Liver (tissue), 9 donors: ENCODE measurements around the gene CREBZF. TPM values are rescaled to one million over a fixed set of nuclear protein-coding genes. Genes with fewer than 3 reads are reported as not detected.

Experiments used
- DNase-seq: peaks from one replicate; pipeline ENCODE4 v3.0.0-alpha.2; 2017; ENCODE audit warnings: low spot score
- H3K27ac ChIP-seq, 2 donors: one replicate each; pipeline ENCODE4 v1.7.0; 2013; ENCODE audit warnings: inconsistent platforms in 2 of 2, low read length in 2 of 2, control low read depth in 1 of 2, low read depth in 1 of 2, mild to moderate bottlenecking in 1 of 2
- H3K27me3 ChIP-seq, 4 donors: one replicate each; pipeline versions ENCODE4 v1.6.1 to v1.7.0; 2013; ENCODE audit warnings: low read length in 3 of 4, inconsistent platforms in 1 of 4, mild to moderate bottlenecking in 1 of 4, moderate library complexity in 1 of 4; ENCODE audit not compliant: control insufficient read depth in 4 of 4, insufficient read depth in 4 of 4
- H3K36me3 ChIP-seq, 4 donors: one replicate each; pipeline versions ENCODE4 v1.6.1 to v1.7.0; 2013; ENCODE audit warnings: low read length in 3 of 4, mild to moderate bottlenecking in 3 of 4, low read depth in 1 of 4, moderate library complexity in 1 of 4; ENCODE audit not compliant: control insufficient read depth in 4 of 4, insufficient read depth in 3 of 4
- H3K4me1 ChIP-seq, 4 donors: one replicate each; pipeline versions ENCODE4 v1.6.1 to v1.7.0; 2013; ENCODE audit warnings: low read length in 3 of 4, mild to moderate bottlenecking in 3 of 4, moderate library complexity in 1 of 4; ENCODE audit not compliant: control insufficient read depth in 4 of 4, insufficient read depth in 4 of 4
- H3K4me3 ChIP-seq, 3 donors: one replicate each; pipeline versions ENCODE4 v1.6.1 to v1.7.0; 2013; ENCODE audit warnings: low read length in 3 of 3, control low read depth in 1 of 3, low read depth in 1 of 3, mild to moderate bottlenecking in 1 of 3
- H3K9ac ChIP-seq, 2 donors: one replicate each; pipeline ENCODE4 v1.7.0; 2013; ENCODE audit warnings: low read length in 2 of 2, mild to moderate bottlenecking in 2 of 2, moderate library complexity in 2 of 2, control low read depth in 1 of 2, low read depth in 1 of 2
- H3K9me3 ChIP-seq, 4 donors: one replicate each; pipeline versions ENCODE4 v1.6.1 to v1.7.0; 2013; ENCODE audit warnings: low read length in 3 of 4; ENCODE audit not compliant: control insufficient read depth in 4 of 4
- ATF3 ChIP-seq: IDR thresholded peaks from 2 replicates; pipeline ENCODE4 v1.6.1; 2016; ENCODE audit warnings: antibody characterized with exemption
- CTCF ChIP-seq: fragments of 150-350 bp; IDR thresholded peaks from 2 replicates; pipeline ENCODE4 v1.5.1; 2017; ENCODE audit warnings: improper control_type of control experiment, low read depth, low read length; ENCODE audit not compliant: missing input control
- EGR1 ChIP-seq, 2 donors: IDR thresholded peaks; 2 replicates each; pipeline ENCODE4 v1.6.1; 2016 to 2018; ENCODE audit warnings: antibody characterized with exemption in 2 of 2, low read depth in 2 of 2
- FOXA1 ChIP-seq: IDR thresholded peaks from 2 replicates; pipeline ENCODE4 v1.6.1; 2016; ENCODE audit warnings: antibody characterized with exemption
- FOXA2 ChIP-seq: IDR thresholded peaks from 2 replicates; pipeline ENCODE4 v1.6.1; 2016; ENCODE audit warnings: antibody characterized with exemption
- GABPA ChIP-seq, 2 donors: IDR thresholded peaks in 1 of 2; conservative IDR thresholded peaks in 1 of 2; 2 replicates each; pipeline ENCODE4 v1.6.1; 2016; ENCODE audit warnings: antibody characterized with exemption in 2 of 2, mild to moderate bottlenecking in 1 of 2, moderate library complexity in 1 of 2
- HNF4A ChIP-seq, 2 donors: conservative IDR thresholded peaks; 2 replicates each; pipeline ENCODE4 v1.6.1; 2016; ENCODE audit warnings: antibody characterized with exemption in 2 of 2, mild to moderate bottlenecking in 2 of 2
- HNF4G ChIP-seq: IDR thresholded peaks from 2 replicates; pipeline ENCODE4 v1.6.1; 2016; ENCODE audit warnings: antibody characterized with exemption
- JUND ChIP-seq, 2 donors: IDR thresholded peaks; 2 replicates each; pipeline ENCODE4 v1.6.1; 2016; ENCODE audit warnings: antibody characterized with exemption in 2 of 2
- MAX ChIP-seq: IDR thresholded peaks from 2 replicates; pipeline ENCODE4 v1.6.1; 2016; ENCODE audit warnings: antibody characterized with exemption
- NR2F2 ChIP-seq: IDR thresholded peaks from 2 replicates; pipeline ENCODE4 v1.6.1; 2016; ENCODE audit warnings: antibody characterized with exemption
- RAD21 ChIP-seq, 2 donors: IDR thresholded peaks; 2 replicates each; pipeline ENCODE4 v1.6.1; 2016; ENCODE audit warnings: antibody characterized with exemption in 2 of 2, mild to moderate bottlenecking in 2 of 2
- REST ChIP-seq: IDR thresholded peaks from 2 replicates; pipeline ENCODE4 v1.6.1; 2016; ENCODE audit warnings: antibody characterized with exemption, mild to moderate bottlenecking
- RXRA ChIP-seq, 2 donors: IDR thresholded peaks; 2 replicates each; pipeline ENCODE4 v1.6.1; 2017 to 2018; ENCODE audit warnings: antibody characterized with exemption in 2 of 2, mild to moderate bottlenecking in 1 of 2
- SP1 ChIP-seq: IDR thresholded peaks from 2 replicates; pipeline ENCODE4 v1.6.1; 2018; ENCODE audit warnings: antibody characterized with exemption, mild to moderate bottlenecking
- TAF1 ChIP-seq: conservative IDR thresholded peaks from 2 replicates; pipeline ENCODE4 v1.6.1; 2016; ENCODE audit warnings: antibody characterized with exemption, mild to moderate bottlenecking
- YY1 ChIP-seq: IDR thresholded peaks from 2 replicates; pipeline ENCODE4 v1.6.1; 2016; ENCODE audit warnings: antibody characterized with exemption, mild to moderate bottlenecking
- ZBTB33 ChIP-seq: IDR thresholded peaks from 2 replicates; pipeline ENCODE4 v1.6.1; 2016; ENCODE audit warnings: antibody characterized with exemption
- WGBS: extraction: QIAGEN DNeasy Blood & Tissue Kit; methylation state at CpG from one replicate; pipeline ENCODE4 v1.1.7; 2013; 5-methylcytosine and 5-hydroxymethylcytosine counted together
- polyA plus RNA-seq, 2 donors: library from polyadenylated mRNA; stranded (reverse) in 1 of 2; unstranded in 1 of 2; fragments of 200-250 nt in 1 of 2; fragments of >200 nt in 1 of 2; fragmentation: Nextera tagmentation in 1 of 2; extraction: Ambion mirVana in 1 of 2; gene quantifications; one replicate each; pipeline versions ENCODE4 v1.2.1 to v1.2.3, GENCODE V29; 2013 to 2015
- total RNA-seq, 2 donors: library from RNA; depleted of rRNA; stranded (reverse); fragments of >200 nt; gene quantifications; one replicate each; pipeline ENCODE4 v1.2.3, GENCODE V29; 2014
- donor health status: healthy.
- donor health status: healthy.
- donor health status: healthy.
- donor health status: healthy.
- donor health status: healthy.

Gene CREBZF
- total and polyA plus RNA-seq, 4 donors, result 12.1 to 50.0 (median 20.2) TPM

GRCh38 chr11:85673393-85673792 is 8.5 kb upstream of the CREBZF start:
- Histone ChIP-seq H3K9me3 (no peaks in the 10 kb centered on the region), H3K4me1 (peaks cover 0 to 9% (median 0%) of the 10 kb centered on the region in 4 donors), H3K27ac (no peak overlapping the region), H3K27me3 (no peaks in the 10 kb centered on the region), H3K36me3 (no peaks in the 10 kb centered on the region), H3K9ac (no peak overlapping the region), H3K4me3 (no peak overlapping the region)
- TF ChIP-seq GABPA (IDR thresholded peaks at IDR 0.05 in 1 of 2, conservative IDR thresholded peaks at IDR 0.05 in 1 of 2) (no peak), HNF4G (no peak)
- 92% methylated on average over 3 of the region's 3 CpGs for WGBS
- DNase-seq, result no peak

- DNase-seq, result no peak
- Histone ChIP-seq H3K9me3 (no peaks in the 10 kb centered on the region), H3K4me3 (no peak overlapping the region), H3K4me1 (peaks cover 0 to 9% (median 0%) of the 10 kb centered on the region in 4 donors), H3K36me3 (no peaks in the 10 kb centered on the region), H3K27me3 (no peaks in the 10 kb centered on the region), H3K27ac (no peak overlapping the region), H3K9ac (no peak overlapping the region)
- TF ChIP-seq REST (no peak), RXRA (IDR thresholded peaks at IDR 0.05) (no peak), HNF4G (no peak), GABPA (IDR thresholded peaks at IDR 0.05 in 1 of 2, conservative IDR thresholded peaks at IDR 0.05 in 1 of 2) (no peak), FOXA2 (no peak), RAD21 (IDR thresholded peaks at IDR 0.05) (no peak), FOXA1 (no peak), ZBTB33 (no peak), NR2F2 (no peak), CTCF (no peak), MAX (no peak), EGR1 (IDR thresholded peaks at IDR 0.05; ENCODE audit: low read depth in 2 of 2) (no peak), SP1 (no peak), ATF3 (no peak), HNF4A (conservative IDR thresholded peaks at IDR 0.05) (no peak), JUND (IDR thresholded peaks at IDR 0.05) (no peak), TAF1 (no peak), YY1 (no peak)
- WGBS, result 95% methylated on average over 8 of the region's 8 CpGs
Measured at GRCh38 chr11:85672105-85672902, 7.4 kb upstream of the CREBZF start.
